Stimulated activated naive CD8-positive, alpha-beta T cell treated with anti-CD3 and anti-CD28 coated beads, Interleukin-15, Interleukin-2, amounts not matched to agents 100 U/mL and 50 U/mL, for 24 hours (primary cell): ENCODE measurements around the gene UTS2B.

Experiments used
- ATAC-seq: fragments of 150-1000 bp; cut with Tn5 transposase; one replicate; pipeline ENCODE4 v1.10.0; 2021
- DNase-seq: peaks from one replicate; pipeline ENCODE4 v3.0.0; 2021

Gene UTS2B

DNA sequence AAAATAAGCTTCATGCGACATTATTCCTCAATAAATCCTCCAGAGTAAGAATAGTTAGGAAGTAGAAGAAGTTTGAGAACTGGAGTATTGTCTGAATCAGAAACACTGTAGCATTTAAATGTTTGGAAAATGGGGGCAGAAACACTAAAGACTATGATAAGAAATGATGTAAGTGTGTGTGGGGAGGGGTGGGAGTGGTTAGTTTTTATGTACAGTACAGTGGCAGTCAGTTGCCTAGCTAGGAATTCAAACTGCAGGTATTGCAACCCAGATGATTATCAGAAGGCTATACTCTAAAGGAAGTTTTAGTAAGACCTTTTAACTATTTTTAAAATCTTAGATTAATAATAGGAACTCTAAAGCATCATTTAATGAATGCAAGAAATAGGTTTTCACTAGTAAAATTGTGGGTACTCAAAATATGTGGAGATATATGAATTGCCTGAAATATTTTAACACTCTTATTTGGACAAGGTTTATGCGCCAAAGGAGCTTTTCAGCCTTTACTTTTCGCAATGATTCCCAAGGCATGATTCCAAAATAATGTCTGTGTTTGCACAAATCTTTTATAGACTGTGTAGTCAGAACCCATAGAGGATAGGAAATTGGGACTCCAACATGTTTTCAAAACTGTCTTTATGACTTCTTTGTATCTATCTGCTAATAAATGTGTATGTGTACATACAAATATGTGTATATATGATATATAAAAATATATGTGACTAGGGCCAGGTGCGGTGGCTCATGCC, 9.1 kb downstream of the UTS2B start:
- no peak for DNase-seq

DNA sequence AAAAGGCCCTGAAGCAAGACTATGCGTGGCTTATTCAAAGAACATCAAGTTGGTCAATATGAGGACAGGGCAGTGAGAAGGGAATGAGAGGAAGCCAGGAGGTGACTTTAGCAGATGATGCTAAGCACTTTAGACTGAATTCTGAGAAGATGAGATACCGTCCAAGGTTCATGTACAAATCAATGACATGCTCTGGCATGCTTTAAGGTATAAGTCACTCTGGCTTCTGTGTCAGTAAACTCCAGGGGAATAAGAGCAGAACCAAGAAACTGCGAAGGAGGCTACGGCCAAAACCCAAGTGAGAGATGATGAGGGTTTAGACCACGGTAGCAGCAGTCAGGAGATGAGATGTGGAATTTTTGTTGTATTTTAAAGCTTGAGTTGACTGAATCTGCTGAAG, 10.0 kb downstream of the UTS2B start:
- no peak for ATAC-seq
- no peak for DNase-seq

More for the DNA sequence above, 9.1 kb downstream of the UTS2B start:
- ATAC-seq: no peak

GRCh38 chr3:191316876-191317603, 13.3 kb downstream of the UTS2B start:
- DNase-seq: no peak
- no peak for ATAC-seq

DNA sequence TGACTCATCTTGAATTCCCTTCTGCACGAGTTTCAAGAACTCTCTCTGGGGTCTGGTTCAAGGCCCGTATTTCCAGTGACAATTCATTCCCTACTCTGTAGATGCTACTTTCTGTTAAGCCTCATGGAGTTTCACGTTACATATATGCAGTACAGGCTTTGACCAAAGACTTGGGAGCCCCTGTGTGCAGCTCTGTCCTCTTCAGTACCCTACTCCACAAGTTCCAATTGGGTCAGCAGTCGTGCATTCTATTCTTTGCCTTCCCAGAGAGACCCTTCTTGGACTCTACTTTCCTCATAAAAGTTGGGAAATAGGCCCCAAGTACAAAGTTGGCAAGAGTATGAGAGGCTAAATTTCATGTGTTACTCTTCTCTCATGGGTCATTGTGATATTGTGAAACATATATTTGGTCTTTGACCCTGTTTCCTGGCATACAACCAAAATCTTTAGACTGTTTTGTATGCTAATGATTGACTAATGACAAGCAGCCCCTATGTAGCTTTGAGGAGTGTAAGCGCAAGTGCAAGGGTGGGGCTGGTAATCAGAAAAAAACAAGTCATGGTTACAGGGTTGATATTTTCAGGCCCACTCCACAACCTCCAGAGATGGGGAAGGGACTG, 16.1 kb downstream of the UTS2B start:
- ATAC-seq: no peak
- DNase-seq: no peak

DNA sequence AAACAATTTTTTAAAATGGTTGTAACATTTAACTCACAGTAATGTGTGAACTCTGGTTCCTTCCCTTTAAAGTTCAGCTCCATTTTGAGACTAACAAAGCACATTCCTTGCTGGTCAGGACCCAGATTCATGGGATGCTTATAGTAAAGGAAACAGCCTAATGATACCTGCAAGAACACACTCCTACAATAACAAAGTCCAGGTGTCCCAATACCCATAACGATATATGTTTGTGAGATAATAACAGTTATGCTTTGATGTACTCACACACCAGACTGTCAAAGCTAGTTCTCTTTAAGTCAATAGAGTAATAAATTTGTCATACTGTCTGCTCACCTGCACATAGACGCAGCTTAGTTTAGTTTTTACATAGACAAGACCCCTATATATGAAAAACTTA, 17.0 kb downstream of the UTS2B start:
- DNase-seq: no peak
- no peak for ATAC-seq

- no peak for DNase-seq
Observed at GRCh38 chr3:191307341-191307740, 23.0 kb downstream of the UTS2B start.

GRCh38 chr3:191306428-191306827, 23.9 kb downstream of the UTS2B start:
- DNase-seq (no peak), ATAC-seq (no peak)

More at GRCh38 chr3:191307341-191307740, 23.0 kb downstream of the UTS2B start:
- ATAC-seq: no peak

DNA sequence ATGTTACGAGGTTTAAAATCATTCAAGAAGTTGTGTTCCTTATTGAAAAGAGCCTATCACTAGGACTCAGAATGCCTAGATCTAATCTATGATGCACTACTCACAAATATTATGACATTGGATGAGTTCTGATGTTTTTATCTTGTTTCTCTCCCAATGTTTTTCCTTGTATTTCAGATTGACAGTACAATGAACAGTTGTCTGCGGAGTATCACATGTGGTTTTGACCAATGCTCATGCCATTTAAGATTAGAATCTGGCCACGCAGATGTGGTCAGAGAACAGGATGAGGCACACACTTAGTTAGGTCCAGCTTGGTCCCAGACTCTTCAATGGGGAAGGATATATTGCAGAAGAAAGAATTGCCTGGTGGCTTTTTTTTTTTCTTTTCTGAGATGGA, 26.7 kb downstream of the UTS2B start:
- DNase-seq (no peak), ATAC-seq (no peak)

GRCh38 chr3:191302451-191302850, 27.9 kb downstream of the UTS2B start:
- no peak for ATAC-seq
- DNase-seq: no peak

DNA sequence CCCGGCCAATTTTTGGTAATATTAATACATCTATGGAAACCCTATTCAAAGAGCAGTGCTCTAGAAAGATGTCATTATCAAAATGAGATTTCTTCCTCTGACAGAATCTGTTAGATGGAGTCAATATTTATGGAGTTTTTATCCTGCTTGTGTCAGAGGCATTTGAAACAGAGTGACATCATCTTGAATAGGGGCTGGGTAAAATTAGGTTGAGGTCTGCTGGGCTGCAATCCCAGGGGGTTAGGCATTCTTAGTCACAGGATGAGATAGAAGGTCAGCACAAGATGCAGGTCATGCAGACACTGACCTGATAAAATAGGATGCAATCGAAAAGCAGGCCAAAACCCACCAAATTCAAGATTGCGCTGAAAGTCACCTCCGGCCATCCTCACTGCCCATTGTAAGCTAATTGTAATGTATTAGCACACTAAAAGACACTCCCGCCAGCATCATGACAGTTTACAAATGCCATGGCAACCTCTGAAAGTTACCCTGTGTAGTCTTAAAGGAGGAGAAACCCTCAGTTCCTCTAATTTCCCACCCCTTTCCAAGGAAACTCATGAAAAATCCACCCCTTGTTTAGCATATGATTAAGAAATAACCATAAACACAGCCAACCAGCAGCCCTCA, 28.4 kb downstream of the UTS2B start:
- DNase-seq (no peak), ATAC-seq (no peak)

DNA sequence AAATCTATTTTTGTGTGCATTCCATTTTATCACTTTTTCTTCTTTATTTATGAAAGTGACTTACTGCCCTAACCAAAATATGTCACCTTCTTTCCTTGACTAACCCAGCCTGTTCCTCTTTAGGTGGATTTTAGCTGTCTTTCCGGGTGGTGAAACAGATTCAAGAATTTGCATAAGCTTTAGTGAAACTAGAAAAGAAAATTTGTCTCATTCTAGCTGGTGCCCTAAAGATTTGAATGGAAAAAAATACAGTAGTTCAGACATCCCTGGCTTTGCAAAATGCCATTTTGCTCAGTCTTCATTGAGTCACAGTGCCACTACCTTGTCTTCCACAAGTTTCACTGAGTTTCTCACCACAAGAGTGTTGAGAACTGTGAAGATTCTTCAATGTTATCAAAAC, 29.3 kb downstream of the UTS2B start:
- ATAC-seq: no peak
- DNase-seq: no peak

- no peak for DNase-seq
- ATAC-seq: peak; percentile 39
Observed at GRCh38 chr3:191300422-191300821, 29.9 kb downstream of the UTS2B start.

DNA sequence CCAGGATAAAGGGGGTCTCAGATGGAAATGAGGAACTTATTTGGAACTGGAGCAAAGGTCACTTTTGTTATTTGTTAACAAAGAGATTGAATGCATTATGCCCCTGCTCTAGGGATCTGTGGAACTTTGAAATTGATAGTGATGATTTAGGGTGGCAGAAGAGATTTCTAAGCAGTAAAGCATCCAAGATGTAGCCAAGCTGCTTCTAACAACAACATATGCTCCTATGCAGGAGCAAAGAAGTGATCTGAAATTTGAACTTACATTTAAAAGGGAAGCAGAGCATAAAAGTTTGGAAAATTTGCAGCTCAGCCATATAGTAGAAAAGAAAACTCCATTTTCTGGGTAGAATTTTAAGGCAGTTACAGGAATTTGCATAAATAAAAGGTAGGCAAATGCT, 31.5 kb downstream of the UTS2B start:
- no peak for DNase-seq

GRCh38 chr3:191296041-191296541, 34.2 kb downstream of the UTS2B start:
- DNase-seq: no peak
- peak; percentile 36 for ATAC-seq

More for the DNA sequence above, 31.5 kb downstream of the UTS2B start:
- ATAC-seq: no peak

- DNase-seq (no peak), ATAC-seq (no peak)
Observed at GRCh38 chr3:191294291-191294690, 36.0 kb downstream of the UTS2B start.

GRCh38 chr3:191292243-191293015, 37.9 kb downstream of the UTS2B start:
- DNase-seq: no peak
- ATAC-seq: no peak

DNA sequence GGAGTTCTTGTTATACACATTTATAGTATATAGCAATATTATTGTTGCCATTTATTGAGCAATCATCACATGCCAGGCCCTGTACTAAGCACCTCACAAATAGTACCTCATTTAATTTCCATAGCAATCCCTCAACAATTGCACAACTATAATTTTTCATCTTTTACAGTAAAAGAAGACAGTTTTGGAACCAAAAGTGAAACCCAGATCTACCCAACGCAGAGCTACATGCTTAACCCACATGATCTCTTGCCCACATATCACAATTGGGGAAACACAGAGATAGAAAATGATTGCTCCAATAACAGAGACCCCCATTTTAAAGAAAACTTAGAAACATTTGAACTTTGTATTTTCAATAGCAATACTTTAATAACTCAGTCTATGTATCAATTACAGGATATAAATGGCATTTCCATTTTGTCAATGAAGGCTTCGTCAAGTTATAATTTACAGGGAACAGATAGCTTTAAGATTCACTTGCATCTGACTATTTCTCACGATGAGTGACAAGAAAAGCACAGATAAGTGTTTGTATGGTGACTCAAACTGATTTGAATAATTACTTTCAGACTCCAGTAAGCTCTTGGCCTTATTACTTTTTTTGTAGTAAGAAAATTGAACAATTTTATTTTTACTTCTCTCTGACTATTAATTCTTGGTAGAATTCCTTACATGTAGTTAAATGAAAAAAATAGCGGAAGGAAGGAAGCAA, 39.9 kb downstream of the UTS2B start:
- ATAC-seq (no peak), DNase-seq (no peak)

DNA sequence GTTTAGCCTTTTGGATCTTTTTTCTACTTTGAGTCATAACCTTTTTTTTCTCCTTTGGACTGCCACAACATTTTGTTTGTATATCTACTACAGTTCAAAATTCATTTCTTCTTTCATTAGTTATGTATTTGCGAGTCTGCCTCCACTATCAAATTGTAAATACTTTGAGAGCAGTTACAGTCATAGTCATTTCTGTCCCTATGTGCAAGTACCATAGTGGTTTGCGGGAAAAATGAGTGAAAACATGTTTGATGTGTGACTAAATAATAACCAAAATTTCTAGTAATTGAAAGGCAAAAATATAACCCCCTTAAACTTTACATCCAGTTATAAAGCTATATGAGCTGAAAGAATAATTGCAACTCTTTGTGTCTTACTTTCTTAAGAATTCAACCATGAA, 46.9 kb downstream of the UTS2B start:
- no peak for DNase-seq
- ATAC-seq: no peak

DNA sequence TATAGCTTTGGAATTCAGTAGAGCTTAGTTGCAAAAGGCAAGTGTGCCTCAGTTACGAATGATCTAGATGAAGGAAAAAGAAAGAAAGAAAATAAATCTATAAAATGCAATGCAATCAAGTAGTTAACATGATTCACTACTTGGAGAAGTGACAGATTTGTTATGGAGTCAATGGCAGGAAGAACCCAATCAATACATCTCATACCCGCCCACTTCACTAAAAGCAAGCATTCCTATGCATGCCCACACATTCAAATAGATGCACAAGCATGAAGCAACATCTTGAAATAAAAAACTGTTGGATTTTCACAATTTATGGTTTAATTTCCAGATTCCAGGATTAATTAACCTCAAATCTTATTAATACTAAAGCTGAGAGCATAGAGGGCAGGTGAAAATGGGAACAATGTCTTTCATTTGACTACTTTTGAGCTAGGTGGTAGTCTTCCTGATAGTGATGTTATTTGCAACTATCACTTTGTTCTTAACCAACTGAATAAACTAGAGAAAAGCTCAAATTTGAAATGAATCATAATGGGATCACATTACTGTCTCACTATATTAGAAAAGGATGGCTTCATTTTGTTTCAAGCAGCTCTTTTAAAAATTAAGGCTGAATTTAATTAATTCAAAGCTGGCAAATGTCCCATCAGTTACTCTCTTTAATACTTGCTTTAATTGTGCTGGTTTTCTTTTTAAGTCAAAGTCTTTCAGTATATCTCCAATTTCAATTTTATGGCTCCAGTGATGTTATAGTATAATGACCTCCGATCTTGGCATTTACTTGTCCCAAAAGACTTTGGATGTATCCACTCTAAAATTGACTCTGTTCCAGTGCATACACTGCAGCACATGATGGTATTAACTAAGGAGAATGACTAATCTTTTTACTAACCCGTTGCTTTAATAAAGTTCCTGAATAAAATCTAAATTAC, 47.8 kb downstream of the UTS2B start:
- no peak for ATAC-seq

DNA sequence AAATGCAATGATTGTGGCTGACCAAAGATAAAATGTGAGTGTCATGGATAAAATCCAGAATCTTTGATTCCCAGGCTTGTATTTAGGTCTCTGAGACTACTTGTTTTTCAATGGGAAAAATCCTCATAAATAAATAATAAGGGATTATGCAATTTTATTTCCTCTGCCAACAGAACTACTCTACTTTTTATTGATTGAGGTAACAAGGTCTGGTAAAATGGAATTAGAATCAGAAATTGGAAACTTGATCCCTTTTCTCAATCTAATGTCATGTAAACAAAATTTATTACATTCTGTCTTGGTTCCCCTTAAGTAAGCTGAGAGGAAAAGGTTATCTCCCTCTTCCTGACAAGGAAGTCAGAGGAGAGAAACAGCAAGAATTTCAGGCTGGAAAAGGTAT, 49.4 kb downstream of the UTS2B start:
- no peak for DNase-seq

More for the DNA sequence above, 47.8 kb downstream of the UTS2B start:
- no peak for DNase-seq

More for the DNA sequence above, 49.4 kb downstream of the UTS2B start:
- ATAC-seq: no peak
